PC-9 (cell line): Measurements from ENCODE around the gene LILRB3. TPM values are rescaled to one million over a fixed set of nuclear protein-coding genes. Genes with fewer than 3 reads are reported as not detected.

Experiments
- BruUV-seq: library from RNA; stranded (reverse); fragments of 400-500 nt; replicated peaks from 2 replicates; lab custom pipeline; 2021; lab: Mats Ljungman, UMichigan
- CTCF ChIA-PET: fragments of 300-600 bp; sonication (Branson Sonifier 250); formaldehyde crosslinking; loops from one replicate; lab custom pipeline; 2022; ENCODE audit warnings: antibody characterized with exemption; lab: Charles Lee
- POLR2A ChIA-PET: fragments of 300-600 bp; sonication (Branson Sonifier 250); formaldehyde crosslinking; loops from one replicate; lab custom pipeline; 2022; ENCODE audit warnings: antibody characterized with exemption; ENCODE audit not compliant: unreplicated experiment; lab: Charles Lee
- DNase-seq, 2 experiments: peaks; one replicate each; pipeline versions ENCODE4 v3.0.0 to v3.0.0-alpha.2; 2015 to 2022; ENCODE audit warnings: mixed read lengths in 1 of 2
- H2AFZ ChIP-seq: fragments of 200-600 bp; sonication (generic); 2 replicates; pipeline ENCODE4 v1.8.1; 2017; ENCODE audit warnings: antibody characterized with exemption
- H3F3A ChIP-seq: fragments of 200-600 bp; sonication (generic); 2 replicates; pipeline ENCODE4 v1.8.1; 2017; ENCODE audit warnings: antibody characterized with exemption, mild to moderate bottlenecking, low read depth; ENCODE audit not compliant: insufficient read depth
- H3K27ac ChIP-seq: fragments of 200-600 bp; sonication (generic); 2 replicates; pipeline ENCODE4 v1.6.1; 2016; ENCODE audit warnings: mixed run types
- H3K27me3 ChIP-seq: fragments of 200-600 bp; sonication (generic); 2 replicates; pipeline ENCODE4 v1.6.1; 2016; ENCODE audit warnings: low read depth, mixed run types; ENCODE audit not compliant: insufficient read depth
- H3K36me3 ChIP-seq: fragments of 200-600 bp; sonication (generic); 2 replicates; pipeline ENCODE4 v1.6.1; 2016; ENCODE audit warnings: low read depth, mixed run types
- H3K4me1 ChIP-seq: fragments of 200-600 bp; sonication (generic); replicated peaks from 2 replicates; pipeline ENCODE4 v1.6.1; 2016; ENCODE audit warnings: mixed run types; ENCODE audit not compliant: insufficient read depth
- H3K4me2 ChIP-seq: fragments of 200-600 bp; sonication (generic); 2 replicates; pipeline ENCODE4 v1.6.1; 2017; ENCODE audit warnings: mixed run types
- H3K4me3 ChIP-seq: fragments of 200-600 bp; sonication (generic); 2 replicates; pipeline ENCODE4 v1.6.1; 2016; ENCODE audit warnings: mixed run types
- H3K79me2 ChIP-seq: fragments of 200-600 bp; sonication (generic); 2 replicates; pipeline ENCODE4 v1.6.1; 2017; ENCODE audit warnings: low read depth, mixed run types
- H3K9me2 ChIP-seq: fragments of 200-600 bp; sonication (generic); 2 replicates; pipeline ENCODE4 v1.8.1; 2017; ENCODE audit warnings: mild to moderate bottlenecking; ENCODE audit not compliant: insufficient read depth
- H3K9me3 ChIP-seq: fragments of 200-600 bp; sonication (generic); 2 replicates; pipeline ENCODE4 v1.8.1; 2016; ENCODE audit warnings: low read depth; ENCODE audit not compliant: insufficient read depth
- H4K20me1 ChIP-seq: fragments of 200-600 bp; sonication (generic); 2 replicates; pipeline ENCODE4 v1.8.1; 2017; ENCODE audit not compliant: insufficient read depth
- EZH2 ChIP-seq: fragments of 200-600 bp; sonication (generic); IDR thresholded peaks from 2 replicates; pipeline ENCODE4 v1.8.0; 2017; ENCODE audit warnings: antibody characterized with exemption, low read depth
- intact Hi-C: fragments of 100-400 bp; cut with micrococcal nuclease; formaldehyde crosslinking; loops from one replicate; pipeline ENCODE4 v1.10.0; 2022; ENCODE audit not compliant: unreplicated experiment
- total RNA-seq: library from RNA; stranded (reverse); gene quantifications from 2 replicates; pipeline ENCODE4 v1.2.3, GENCODE V29; 2021
- TF ChIP-seq, protein P1 (sequence below): fragments of 200-600 bp; sonication (generic); conservative IDR thresholded peaks from 2 replicates; pipeline ENCODE4 v1.6.1; 2017; ENCODE audit warnings: mixed run types, antibody characterized with exemption, mild to moderate bottlenecking, moderate library complexity

LILRB3 gene
- total RNA-seq, 1 experiment from 2014 or later, result not detected

DNA sequence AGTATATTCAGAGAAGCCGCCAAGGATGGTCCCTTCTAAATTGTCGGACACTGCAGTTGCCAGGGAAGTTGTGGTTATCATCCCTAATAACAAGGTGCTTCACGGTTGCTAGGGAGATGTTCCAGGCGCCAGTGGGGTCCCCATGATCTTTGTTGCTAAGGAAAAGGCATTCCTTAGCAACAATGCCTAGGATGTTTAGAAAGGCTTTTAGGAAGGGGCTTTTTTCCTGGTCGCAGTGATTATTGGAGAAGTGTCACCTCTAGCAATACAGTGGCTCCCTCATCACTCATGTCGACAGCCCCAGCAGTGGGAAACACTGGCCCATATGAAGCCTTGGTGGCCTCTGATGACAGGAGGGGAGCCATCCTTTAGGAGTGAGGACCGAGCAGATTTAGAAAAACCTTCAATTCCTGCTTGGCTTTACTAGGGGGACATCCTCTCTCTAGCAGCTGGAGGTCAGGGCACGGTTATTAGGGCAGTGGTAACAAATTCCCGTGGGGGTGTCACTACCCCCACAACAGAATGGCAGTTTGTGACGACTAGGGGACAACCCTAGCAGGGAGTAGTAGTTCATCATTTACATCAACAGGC is 43.5 kb downstream of the LILRB3 start:
- Histone ChIP-seq H3K4me2 (no peak overlapping the region), H2AFZ (no peak overlapping the region), H3K9me2 (no peaks in the 10 kb centered on the region), H3K4me1 (no peaks in the 10 kb centered on the region), H3K27ac (no peak overlapping the region), H3K27me3 (no peaks in the 10 kb centered on the region), H3K9me3 (no peaks in the 10 kb centered on the region), H4K20me1 (peaks cover 41% of the 10 kb centered on the region), H3K36me3 (peaks cover 10% of the 10 kb centered on the region; the same call in 1 of the 2 replicates), H3K4me3 (no peak overlapping the region), H3K79me2 (peaks cover 3% of the 10 kb centered on the region; the same call in 1 of the 2 replicates), H3F3A (peaks cover 59% of the 10 kb centered on the region; the same call in 1 of the 2 replicates)
- CTCF ChIA-PET, result no interaction called here
- POLR2A ChIA-PET, result no interaction called here
- BruUV-seq, result no TSS peak
- no peak for DNase-seq
- intact Hi-C loops, result no loop called here
- TF ChIP-seq EZH2, result no peak

DNA sequence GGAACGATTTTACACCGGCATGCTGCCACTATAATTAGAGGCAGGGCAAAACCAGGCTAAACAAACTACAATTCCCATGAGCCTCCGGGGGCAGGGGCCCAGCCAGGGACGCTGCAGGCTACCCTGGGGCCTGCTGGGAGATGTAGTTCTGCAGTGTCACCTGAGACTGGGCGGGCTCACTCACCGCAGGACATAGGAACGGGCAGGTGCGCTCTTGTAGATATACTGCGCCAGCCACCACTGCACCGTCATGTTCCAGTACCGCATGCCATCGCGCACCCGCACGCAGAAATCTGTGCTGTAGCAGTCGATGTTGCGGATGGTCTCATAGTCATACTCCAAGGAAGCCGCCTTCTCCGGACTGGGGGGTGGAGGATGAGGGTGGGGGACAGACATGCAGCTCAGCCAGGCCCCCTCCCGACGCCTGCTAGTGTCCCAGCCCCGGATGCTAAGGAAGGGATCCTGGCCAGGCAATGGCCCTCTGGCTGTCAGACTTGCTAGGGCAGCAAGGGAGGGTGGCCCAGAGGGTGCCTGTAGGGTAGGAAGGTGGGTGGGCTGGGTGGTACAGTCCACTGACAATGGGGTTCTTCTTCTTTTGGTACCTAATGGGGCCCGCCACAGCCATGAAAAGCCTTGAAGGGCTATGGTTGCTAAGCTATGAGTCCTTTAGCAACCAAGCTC is 44.1 kb downstream of the LILRB3 start:
- Histone ChIP-seq H3K4me3 (no peak overlapping the region), H3K27ac (no peak overlapping the region), H3F3A (peaks cover 59% of the 10 kb centered on the region; the same call in 1 of the 2 replicates), H3K4me2 (no peak overlapping the region), H4K20me1 (peaks cover 36% of the 10 kb centered on the region), H3K36me3 (peaks cover 10% of the 10 kb centered on the region; the same call in 1 of the 2 replicates), H3K4me1 (peaks cover 2% of the 10 kb centered on the region; the same call in 1 of the 2 replicates), H3K27me3 (no peaks in the 10 kb centered on the region), H3K9me3 (no peaks in the 10 kb centered on the region), H3K79me2 (peaks cover 3% of the 10 kb centered on the region; the same call in 1 of the 2 replicates), H3K9me2 (no peaks in the 10 kb centered on the region), H2AFZ (no peak overlapping the region)
- no peak for DNase-seq
- no peak for TF ChIP-seq EZH2
- ChIA-PET CTCF (no interaction called here), POLR2A (no interaction called here)
- intact Hi-C loops, result no loop called here
- BruUV-seq, result no TSS peak

DNA sequence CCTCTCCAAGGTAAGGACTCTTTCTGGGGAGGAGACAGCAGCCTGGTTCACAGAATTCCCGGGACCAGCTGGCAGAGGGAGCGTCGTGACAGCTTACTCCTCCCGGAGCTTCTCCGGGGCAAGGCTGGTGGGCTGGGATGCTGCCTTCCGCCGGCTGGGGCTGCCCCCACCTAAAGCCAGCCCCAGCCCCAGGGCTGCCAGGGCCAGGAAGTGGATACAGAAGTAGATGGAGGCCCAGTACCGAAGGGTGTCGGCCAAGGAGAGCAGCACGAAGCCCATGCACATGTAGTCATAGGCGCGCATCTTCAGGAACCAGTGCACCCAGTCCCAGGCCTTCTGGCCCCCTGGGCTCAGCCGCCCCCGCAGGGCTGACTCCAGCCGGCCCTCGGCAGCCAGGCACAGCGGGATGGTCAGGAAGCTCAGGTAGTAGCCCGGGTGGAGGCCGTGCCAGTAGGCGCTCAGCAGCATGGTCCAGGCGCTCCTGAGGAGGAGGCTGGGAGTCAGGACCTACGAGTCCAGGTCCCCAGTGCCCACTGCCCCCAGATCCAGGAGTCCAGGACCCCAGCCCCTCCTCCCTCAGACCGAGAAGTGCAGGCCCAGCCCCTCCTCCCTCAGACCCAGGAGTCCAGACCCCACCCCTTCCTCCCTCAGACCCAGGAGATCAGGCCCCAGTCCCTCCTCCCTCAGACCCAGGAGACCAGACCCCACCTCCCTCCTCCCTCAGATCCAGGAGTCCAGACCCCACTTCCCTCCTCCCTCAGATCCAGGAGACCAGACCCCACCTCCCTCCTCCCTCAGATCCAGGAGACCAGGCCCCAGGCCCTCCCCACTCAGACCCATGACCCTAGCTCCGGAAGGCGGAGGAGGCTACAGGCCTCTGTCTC is 48.6 kb downstream of the LILRB3 start:
- BruUV-seq, result no TSS peak
- Histone ChIP-seq H3K4me3 (no peak overlapping the region; the same call in 1 of the 2 replicates), H3K79me2 (peaks cover 9% of the 10 kb centered on the region), H3K27me3 (no peaks in the 10 kb centered on the region), H3K4me2 (peak overlapping the region; percentile 78), H4K20me1 (peaks cover 38% of the 10 kb centered on the region), H3K9me2 (no peaks in the 10 kb centered on the region), H3K27ac (peak overlapping the region; percentile 54), H3F3A (peaks cover 73% of the 10 kb centered on the region; the same call in 1 of the 2 replicates), H2AFZ (no peak overlapping the region), H3K36me3 (peaks cover 10% of the 10 kb centered on the region; the same call in 1 of the 2 replicates), H3K4me1 (peaks cover 14% of the 10 kb centered on the region; the same call in 1 of the 2 replicates), H3K9me3 (no peaks in the 10 kb centered on the region)
- intact Hi-C loops, result loop anchor here (1.0 kb wide), 1 partner anchor 16 kb away; no protein-coding TSS in a partner anchor
- ChIA-PET CTCF (interaction anchor here (0.9 kb wide), 1 partner anchor 17 kb away, joined by 3 read pairs; the partner anchor contains the start of gene TSEN34), POLR2A (interaction anchor here (0.6 to 3.3 kb wide), 4 partner anchors 15 to 225 kb away, joined by 5 to 50 read pairs (median 16); partner anchors contain the start of gene MBOAT7)
- no peak for TF ChIP-seq EZH2
- TF ChIP-seq, protein P1, sequence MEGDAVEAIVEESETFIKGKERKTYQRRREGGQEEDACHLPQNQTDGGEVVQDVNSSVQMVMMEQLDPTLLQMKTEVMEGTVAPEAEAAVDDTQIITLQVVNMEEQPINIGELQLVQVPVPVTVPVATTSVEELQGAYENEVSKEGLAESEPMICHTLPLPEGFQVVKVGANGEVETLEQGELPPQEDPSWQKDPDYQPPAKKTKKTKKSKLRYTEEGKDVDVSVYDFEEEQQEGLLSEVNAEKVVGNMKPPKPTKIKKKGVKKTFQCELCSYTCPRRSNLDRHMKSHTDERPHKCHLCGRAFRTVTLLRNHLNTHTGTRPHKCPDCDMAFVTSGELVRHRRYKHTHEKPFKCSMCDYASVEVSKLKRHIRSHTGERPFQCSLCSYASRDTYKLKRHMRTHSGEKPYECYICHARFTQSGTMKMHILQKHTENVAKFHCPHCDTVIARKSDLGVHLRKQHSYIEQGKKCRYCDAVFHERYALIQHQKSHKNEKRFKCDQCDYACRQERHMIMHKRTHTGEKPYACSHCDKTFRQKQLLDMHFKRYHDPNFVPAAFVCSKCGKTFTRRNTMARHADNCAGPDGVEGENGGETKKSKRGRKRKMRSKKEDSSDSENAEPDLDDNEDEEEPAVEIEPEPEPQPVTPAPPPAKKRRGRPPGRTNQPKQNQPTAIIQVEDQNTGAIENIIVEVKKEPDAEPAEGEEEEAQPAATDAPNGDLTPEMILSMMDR, result no peak
- no peak for DNase-seq
